SK-N-SH (cell line): Measurements from ENCODE around the gene TMEM163. TPM values are rescaled to one million over a fixed set of nuclear protein-coding genes. Genes with fewer than 3 reads are reported as not detected.

Experiments used
- CTCF ChIA-PET: fragments of 300-600, 350-600 bp; formaldehyde crosslinking; extraction: SDS; loops from one replicate; lab custom pipeline; 2021; lab: Yijun Ruan, JAX
- POLR2A ChIA-PET: fragments of 350-600 bp; sonication (Branson Sonifier 250); formaldehyde crosslinking; extraction: SDS; loops from one replicate; lab custom pipeline; 2020; ENCODE audit warnings: antibody characterized with exemption, inconsistent platforms; lab: Yijun Ruan, JAX
- DNase-seq: peaks from one replicate; pipeline ENCODE4 v3.0.0; 2012
- H2AFZ ChIP-seq: fragments of 200-600 bp; sonication (generic); 2 replicates; pipeline ENCODE4 v1.8.1; 2016; ENCODE audit warnings: antibody characterized with exemption, mild to moderate bottlenecking, low read depth
- H3F3A ChIP-seq: fragments of 200-600 bp; sonication (generic); replicated peaks from 2 replicates; pipeline ENCODE3; 2016; ENCODE audit warnings: antibody characterized with exemption, mild to moderate bottlenecking; ENCODE audit not compliant: insufficient read depth
- H3K27ac ChIP-seq, 2 experiments: fragments of 200-500 bp in 1 of 2; fragments of 200-600 bp in 1 of 2; sonication (Bioruptor generic) in 1 of 2; sonication (generic), shearing (Covaris generic) in 1 of 2; 2 replicates each; pipeline versions ENCODE4 v1.5.1 to v1.6.1; 2014 to 2016; ENCODE audit warnings: low read depth in 2 of 2, inconsistent platforms in 1 of 2, low read length in 1 of 2, mild to moderate bottlenecking in 1 of 2, mixed read lengths in 1 of 2
- H3K27me3 ChIP-seq: fragments of 200-600 bp; sonication (generic), shearing (Covaris generic); 2 replicates; pipeline ENCODE4 v1.6.1; 2016; ENCODE audit warnings: mixed run types; ENCODE audit not compliant: insufficient read depth
- H3K36me3 ChIP-seq, 2 experiments: fragments of 200-500 bp in 1 of 2; fragments of 200-600 bp in 1 of 2; sonication (Bioruptor generic) in 1 of 2; sonication (generic) in 1 of 2; replicated peaks in 1 of 2; 2 replicates each; pipeline versions ENCODE3 to v1.5.1; 2014 to 2016; ENCODE audit warnings: low read length in 1 of 2, mild to moderate bottlenecking in 1 of 2; ENCODE audit not compliant: insufficient read depth in 2 of 2, control insufficient read depth in 1 of 2
- H3K4me1 ChIP-seq, 2 experiments: fragments of 200-500 bp in 1 of 2; fragments of 200-600 bp in 1 of 2; sonication (Bioruptor generic) in 1 of 2; sonication (generic), shearing (Covaris generic) in 1 of 2; 2 replicates each; pipeline versions ENCODE4 v1.5.1 to v1.6.1; 2014 to 2016; ENCODE audit warnings: low read depth in 1 of 2, low read length in 1 of 2, mixed run types in 1 of 2; ENCODE audit not compliant: insufficient read depth in 2 of 2, control insufficient read depth in 1 of 2
- H3K4me2 ChIP-seq: fragments of 200-600 bp; sonication (generic), shearing (Covaris generic); 2 replicates; pipeline ENCODE4 v1.6.1; 2017; ENCODE audit warnings: mixed run types
- H3K4me3 ChIP-seq, 2 experiments: fragments of 200-500 bp in 1 of 2; fragments of 200-600 bp in 1 of 2; sonication (Bioruptor generic) in 1 of 2; sonication (generic), shearing (Covaris generic) in 1 of 2; 2 replicates each; pipeline versions ENCODE4 v1.5.1 to v1.8.1; 2014 to 2016; ENCODE audit warnings: low read depth in 2 of 2, inconsistent platforms in 1 of 2, low read length in 1 of 2, mild to moderate bottlenecking in 1 of 2, mixed read lengths in 1 of 2, moderate library complexity in 1 of 2
- H3K79me2 ChIP-seq: fragments of 200-600 bp; sonication (generic); 2 replicates; pipeline ENCODE4 v1.8.1; 2017; ENCODE audit warnings: mild to moderate bottlenecking; ENCODE audit not compliant: insufficient read depth
- H3K9ac ChIP-seq: fragments of 200-600 bp; sonication (generic); 2 replicates; pipeline ENCODE4 v1.6.1; 2017; ENCODE audit warnings: mixed run types
- H3K9me2 ChIP-seq: fragments of 200-600 bp; sonication (generic); 2 replicates; pipeline ENCODE4 v1.6.1; 2017; ENCODE audit warnings: mixed run types
- H3K9me3 ChIP-seq: fragments of 200-600 bp; sonication (generic); 2 replicates; pipeline ENCODE4 v1.6.1; 2017; ENCODE audit warnings: mixed run types, mild to moderate bottlenecking, moderate library complexity
- H4K20me1 ChIP-seq: fragments of 200-600 bp; sonication (generic); 2 replicates; pipeline ENCODE4 v1.6.1; 2017; ENCODE audit warnings: mild to moderate bottlenecking, mixed run types; ENCODE audit not compliant: insufficient read depth
- EP300 ChIP-seq, 2 experiments: IDR thresholded peaks; 2 replicates each; pipeline versions ENCODE4 v1.4.0 to v1.6.1; 2012; ENCODE audit warnings: borderline replicate concordance in 1 of 2, low read depth in 1 of 2, low read length in 1 of 2
- EZH2phosphoT487 ChIP-seq: fragments of 200-600 bp; sonication (generic); IDR thresholded peaks from 2 replicates; pipeline ENCODE4 v1.6.1; 2017; ENCODE audit warnings: low read depth, mixed run types, mild to moderate bottlenecking, antibody characterized with exemption, moderate library complexity, borderline replicate concordance
- FOXM1 ChIP-seq: IDR thresholded peaks from 2 replicates; pipeline ENCODE4 v1.4.0; 2012; ENCODE audit warnings: low read depth, mild to moderate bottlenecking
- JUND ChIP-seq: IDR thresholded peaks from 2 replicates; pipeline ENCODE4 v1.4.0; 2012
- NRF1 ChIP-seq: IDR thresholded peaks from 2 replicates; pipeline ENCODE4 v1.6.1; 2012; ENCODE audit warnings: low read depth, mild to moderate bottlenecking, low read length
- RAD21 ChIP-seq: IDR thresholded peaks from 2 replicates; pipeline ENCODE4 v1.6.1; 2012; ENCODE audit warnings: mild to moderate bottlenecking, low read length
- RCOR1 ChIP-seq: fragments of 150-350 bp; IDR thresholded peaks from 2 replicates; pipeline ENCODE4 v1.6.1; 2017; ENCODE audit warnings: antibody characterized with exemption, low read length
- RXRA ChIP-seq: IDR thresholded peaks from 2 replicates; pipeline ENCODE4 v1.4.0; 2012; ENCODE audit warnings: low read depth, mild to moderate bottlenecking, borderline replicate concordance
- SIN3A ChIP-seq: IDR thresholded peaks from 2 replicates; pipeline ENCODE4 v1.6.1; 2012; ENCODE audit warnings: low read depth, mild to moderate bottlenecking, low read length, moderate library complexity, borderline replicate concordance
- SMC3 ChIP-seq: IDR thresholded peaks from 2 replicates; pipeline ENCODE4 v1.6.1; 2012; ENCODE audit warnings: low read depth, low read length, improper control_type of control experiment
- TCF12 ChIP-seq: IDR thresholded peaks from 2 replicates; pipeline ENCODE4 v1.4.0; 2012
- YY1 ChIP-seq: IDR thresholded peaks from 2 replicates; pipeline ENCODE4 v1.4.0; 2012; ENCODE audit warnings: low read depth, mild to moderate bottlenecking
- WGBS: methylation state at CpG from one replicate; pipeline ENCODE4 v1.1.6; 2017; ENCODE audit warnings: low lambda C conversion rate; 5-methylcytosine and 5-hydroxymethylcytosine counted together
- polyA plus RNA-seq, 3 experiments: library from polyadenylated mRNA; depleted of rRNA; stranded (reverse); fragments of >200 nt; gene quantifications; 2 replicates each; pipeline ENCODE4 v1.2.3, GENCODE V29; 2012
- TF ChIP-seq, protein P1 (sequence below): fragments of 150-350 bp; IDR thresholded peaks from 2 replicates; pipeline ENCODE4 v1.6.1; 2017; ENCODE audit warnings: antibody characterized with exemption, low read length, low read depth, borderline replicate concordance
- TF ChIP-seq, protein P2 (sequence below): IDR thresholded peaks from 2 replicates; pipeline ENCODE4 v1.6.1; 2012; ENCODE audit warnings: mild to moderate bottlenecking, low read depth, low read length, moderate library complexity
- TF ChIP-seq, protein P3 (sequence below): IDR thresholded peaks from 2 replicates; pipeline ENCODE4 v1.4.0; 2012; ENCODE audit warnings: low read depth

TMEM163 gene
- polyA plus RNA-seq, 1 of the 3 experiments (the other 2 are of a cell fraction) = not detected

DNA sequence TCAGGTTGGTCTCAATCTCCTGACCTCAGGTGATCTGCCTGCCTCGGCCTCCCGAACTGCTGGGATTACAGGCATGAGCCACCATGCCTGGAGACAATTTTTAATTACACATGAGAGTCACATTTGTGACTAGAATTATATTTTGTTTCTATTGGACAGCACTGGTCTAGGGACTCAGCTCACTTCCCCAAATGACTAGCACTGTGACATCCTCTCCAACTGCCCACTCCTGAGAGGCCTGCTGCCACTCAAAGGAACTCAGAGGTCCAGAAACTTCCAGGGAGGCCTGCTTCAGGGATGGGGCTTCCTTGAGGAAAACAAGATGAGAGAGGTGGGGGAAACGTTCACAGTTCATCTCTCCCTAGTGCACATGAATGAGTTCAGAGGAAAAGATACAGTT, 29.5 kb downstream of the TMEM163 start:
- CTCF ChIA-PET = interaction anchor here (1.2 kb wide), 1 partner anchor 114 kb away, joined by 3 read pairs; no protein-coding TSS in a partner anchor

DNA sequence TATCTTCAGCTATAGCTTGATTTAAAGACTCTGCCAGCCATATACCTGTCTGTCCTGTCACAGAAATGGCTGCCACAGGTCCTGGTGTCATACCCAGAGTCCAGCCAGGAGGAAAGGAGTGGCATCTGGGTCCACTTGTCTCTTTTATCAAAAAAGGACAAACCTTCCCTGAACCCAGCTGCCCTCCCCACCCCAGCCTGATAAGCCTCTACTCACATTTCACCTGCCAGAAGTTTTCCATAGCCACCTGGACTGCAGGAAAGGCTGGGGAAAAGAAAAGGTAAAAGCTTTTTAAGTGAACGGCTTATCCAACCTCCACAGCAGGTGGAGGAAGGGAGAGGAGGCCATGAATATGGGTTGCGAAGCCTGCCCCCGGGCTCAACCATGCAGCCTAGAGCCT, 32.8 kb downstream of the TMEM163 start:
- no peak overlapping the region for H3K9ac ChIP-seq
- no peaks in the 10 kb centered on the region for H3K4me1 ChIP-seq
- no peaks in the 10 kb centered on the region for H3K36me3 ChIP-seq
- no peak overlapping the region for H3K27ac ChIP-seq
- H3K27me3 ChIP-seq = no peaks in the 10 kb centered on the region
- H3K4me2 ChIP-seq = no peak overlapping the region
- no peaks in the 10 kb centered on the region for H3K9me2 ChIP-seq
- no peaks in the 10 kb centered on the region for H3F3A ChIP-seq
- H4K20me1 ChIP-seq = no peaks in the 10 kb centered on the region
- no peak for DNase-seq
- H2AFZ ChIP-seq = no peak overlapping the region
- 50% methylated on average over 3 of the region's 3 CpGs for WGBS
- POLR2A ChIA-PET = no interaction called here
- TF ChIP-seq, protein P1, sequence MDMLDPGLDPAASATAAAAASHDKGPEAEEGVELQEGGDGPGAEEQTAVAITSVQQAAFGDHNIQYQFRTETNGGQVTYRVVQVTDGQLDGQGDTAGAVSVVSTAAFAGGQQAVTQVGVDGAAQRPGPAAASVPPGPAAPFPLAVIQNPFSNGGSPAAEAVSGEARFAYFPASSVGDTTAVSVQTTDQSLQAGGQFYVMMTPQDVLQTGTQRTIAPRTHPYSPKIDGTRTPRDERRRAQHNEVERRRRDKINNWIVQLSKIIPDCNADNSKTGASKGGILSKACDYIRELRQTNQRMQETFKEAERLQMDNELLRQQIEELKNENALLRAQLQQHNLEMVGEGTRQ = no peak
- TF ChIP-seq TCF12 = no peak
- TF ChIP-seq EP300 (IDR thresholded peaks at IDR 0.05; ENCODE audit: borderline replicate concordance in 1 of 2, low read depth in 1 of 2, low read length in 1 of 2) = no peak
- TF ChIP-seq, protein P2, sequence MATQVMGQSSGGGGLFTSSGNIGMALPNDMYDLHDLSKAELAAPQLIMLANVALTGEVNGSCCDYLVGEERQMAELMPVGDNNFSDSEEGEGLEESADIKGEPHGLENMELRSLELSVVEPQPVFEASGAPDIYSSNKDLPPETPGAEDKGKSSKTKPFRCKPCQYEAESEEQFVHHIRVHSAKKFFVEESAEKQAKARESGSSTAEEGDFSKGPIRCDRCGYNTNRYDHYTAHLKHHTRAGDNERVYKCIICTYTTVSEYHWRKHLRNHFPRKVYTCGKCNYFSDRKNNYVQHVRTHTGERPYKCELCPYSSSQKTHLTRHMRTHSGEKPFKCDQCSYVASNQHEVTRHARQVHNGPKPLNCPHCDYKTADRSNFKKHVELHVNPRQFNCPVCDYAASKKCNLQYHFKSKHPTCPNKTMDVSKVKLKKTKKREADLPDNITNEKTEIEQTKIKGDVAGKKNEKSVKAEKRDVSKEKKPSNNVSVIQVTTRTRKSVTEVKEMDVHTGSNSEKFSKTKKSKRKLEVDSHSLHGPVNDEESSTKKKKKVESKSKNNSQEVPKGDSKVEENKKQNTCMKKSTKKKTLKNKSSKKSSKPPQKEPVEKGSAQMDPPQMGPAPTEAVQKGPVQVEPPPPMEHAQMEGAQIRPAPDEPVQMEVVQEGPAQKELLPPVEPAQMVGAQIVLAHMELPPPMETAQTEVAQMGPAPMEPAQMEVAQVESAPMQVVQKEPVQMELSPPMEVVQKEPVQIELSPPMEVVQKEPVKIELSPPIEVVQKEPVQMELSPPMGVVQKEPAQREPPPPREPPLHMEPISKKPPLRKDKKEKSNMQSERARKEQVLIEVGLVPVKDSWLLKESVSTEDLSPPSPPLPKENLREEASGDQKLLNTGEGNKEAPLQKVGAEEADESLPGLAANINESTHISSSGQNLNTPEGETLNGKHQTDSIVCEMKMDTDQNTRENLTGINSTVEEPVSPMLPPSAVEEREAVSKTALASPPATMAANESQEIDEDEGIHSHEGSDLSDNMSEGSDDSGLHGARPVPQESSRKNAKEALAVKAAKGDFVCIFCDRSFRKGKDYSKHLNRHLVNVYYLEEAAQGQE = no peak
- TF ChIP-seq RCOR1 = no peak
- no peak for TF ChIP-seq FOXM1
- TF ChIP-seq SMC3 = no peak
- TF ChIP-seq RXRA = no peak
- TF ChIP-seq RAD21 = no peak
- TF ChIP-seq SIN3A = no peak
- no peak for TF ChIP-seq JUND
- CTCF ChIA-PET = interaction anchor here (0.8 to 1.0 kb wide), 2 partner anchors 23 to 225 kb away, joined by 3 read pairs; no protein-coding TSS in a partner anchor
- no peaks in the 10 kb centered on the region for H3K9me3 ChIP-seq
- H3K79me2 ChIP-seq = no peaks in the 10 kb centered on the region
- H3K4me3 ChIP-seq = no peak overlapping the region

More for the DNA sequence above, 29.5 kb downstream of the TMEM163 start:
- H3K9me3 ChIP-seq = no peaks in the 10 kb centered on the region
- H3K4me2 ChIP-seq = no peak overlapping the region
- H3K4me1 ChIP-seq = no peaks in the 10 kb centered on the region
- H3K27me3 ChIP-seq = no peaks in the 10 kb centered on the region
- no peak overlapping the region for H3K27ac ChIP-seq
- POLR2A ChIA-PET = no interaction called here
- H2AFZ ChIP-seq = no peak overlapping the region
- no peaks in the 10 kb centered on the region for H4K20me1 ChIP-seq
- no peaks in the 10 kb centered on the region for H3K79me2 ChIP-seq
- WGBS = 25% methylated on average over 3 of the region's 3 CpGs
- H3K4me3 ChIP-seq = no peak overlapping the region
- H3K36me3 ChIP-seq = no peaks in the 10 kb centered on the region
- no peak for DNase-seq
- H3K9ac ChIP-seq = no peak overlapping the region
- TF ChIP-seq, protein P3, sequence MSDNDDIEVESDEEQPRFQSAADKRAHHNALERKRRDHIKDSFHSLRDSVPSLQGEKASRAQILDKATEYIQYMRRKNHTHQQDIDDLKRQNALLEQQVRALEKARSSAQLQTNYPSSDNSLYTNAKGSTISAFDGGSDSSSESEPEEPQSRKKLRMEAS = no peak
- TF ChIP-seq NRF1 (no peak), YY1 (no peak), EZH2phosphoT487 (no peak), SIN3A (no peak), RAD21 (no peak)
- TF ChIP-seq, protein P2 = no peak
- TF ChIP-seq, all 33 proteins: peak for 0
- Histone ChIP-seq H3K9me2 (no peaks in the 10 kb centered on the region), H3F3A (no peaks in the 10 kb centered on the region)
